H1 (cell line): ENCODE data around the gene MTRFR. TPM values are rescaled to one million over a fixed set of nuclear protein-coding genes. Genes with fewer than 3 reads are reported as not detected.

Source experiments
- CTCF ChIA-PET: fragments of 300-600 bp; sonication (Branson Sonifier 250); formaldehyde crosslinking; loops from one replicate; lab custom pipeline; 2021; ENCODE audit not compliant: partially characterized antibody; lab: Charles Lee
- POLR2A ChIA-PET: fragments of 300-600 bp; sonication (Branson Sonifier 250); formaldehyde crosslinking; loops from one replicate; lab custom pipeline; 2021; ENCODE audit warnings: inconsistent platforms; ENCODE audit not compliant: partially characterized antibody; lab: Charles Lee
- DNase-seq, 2 experiments: peaks; one replicate each; pipeline versions ENCODE4 v3.0.0 to v3.0.0-alpha.2; 2010 to 2022; ENCODE audit warnings: low spot score in 2 of 2, low read depth in 1 of 2, mixed read lengths in 1 of 2
- FAIRE-seq: peaks from 2 replicates; lab custom pipeline; 2011; peaks lifted over from hg19 to GRCh38; lab: Jason Lieb, UNC
- H2AFZ ChIP-seq: 2 replicates; pipeline ENCODE4 v1.8.1; 2012; ENCODE audit warnings: low read length, inconsistent platforms
- H2AK5ac ChIP-seq: 2 replicates; pipeline ENCODE4 v1.6.1; 2013; ENCODE audit warnings: low read depth, low read length
- H2BK120ac ChIP-seq: replicated peaks from 2 replicates; pipeline ENCODE3; 2013; ENCODE audit warnings: low read depth, low read length, inconsistent platforms
- H2BK12ac ChIP-seq: 2 replicates; pipeline ENCODE4 v1.6.1; 2013; ENCODE audit warnings: low read depth, low read length
- H2BK15ac ChIP-seq: 2 replicates; pipeline ENCODE4 v1.6.1; 2013; ENCODE audit warnings: low read length
- H2BK20ac ChIP-seq: 2 replicates; pipeline ENCODE4 v1.6.1; 2013; ENCODE audit warnings: low read length
- H2BK5ac ChIP-seq: 2 replicates; pipeline ENCODE4 v1.6.1; 2013; ENCODE audit warnings: low read depth, low read length
- H3K14ac ChIP-seq: 2 replicates; pipeline ENCODE4 v1.6.1; 2013; ENCODE audit warnings: inconsistent platforms; ENCODE audit not compliant: insufficient read length
- H3K18ac ChIP-seq: 2 replicates; pipeline ENCODE4 v1.6.1; 2013; ENCODE audit warnings: low read length; ENCODE audit errors: extremely low read depth
- H3K23ac ChIP-seq: 2 replicates; pipeline ENCODE4 v1.6.1; 2013; ENCODE audit warnings: inconsistent platforms; ENCODE audit not compliant: insufficient read length
- H3K23me2 ChIP-seq: 2 replicates; pipeline ENCODE4 v1.6.1; 2013; ENCODE audit warnings: low read depth, low read length
- H3K27ac ChIP-seq: 2 replicates; pipeline ENCODE4 v1.6.1; 2011; ENCODE audit warnings: low read depth, low read length, inconsistent platforms
- H3K27me3 ChIP-seq, 4 experiments: replicated peaks in 1 of 4; 1 replicate in 1 of 4; 2 replicates in 3 of 4; pipeline versions ENCODE4 v1.6.1 to v1.8.1; 2011 to 2013; ENCODE audit warnings: low read length in 3 of 4, mild to moderate bottlenecking in 3 of 4, inconsistent platforms in 2 of 4, mixed read lengths in 2 of 4, moderate library complexity in 1 of 4; ENCODE audit not compliant: control insufficient read depth in 3 of 4, insufficient read depth in 3 of 4; ENCODE audit errors: extremely low read depth in 1 of 4
- H3K36me3 ChIP-seq, 4 experiments: 2 replicates each; pipeline versions ENCODE4 v1.6.1 to v1.8.1; 2011 to 2013; ENCODE audit warnings: mild to moderate bottlenecking in 4 of 4, low read length in 3 of 4, moderate library complexity in 2 of 4, control low read depth in 1 of 4, inconsistent platforms in 1 of 4; ENCODE audit not compliant: insufficient read depth in 4 of 4, control insufficient read depth in 2 of 4
- H3K4ac ChIP-seq: replicated peaks from 2 replicates; pipeline ENCODE3; 2013; ENCODE audit warnings: low read length, low read depth, mixed read lengths, inconsistent platforms; ENCODE audit not compliant: insufficient read length
- H3K4me1 ChIP-seq, 4 experiments: replicated peaks in 1 of 4; 1 replicate in 1 of 4; 2 replicates in 3 of 4; pipeline versions ENCODE4 v1.6.1 to v1.8.1; 2011 to 2013; ENCODE audit warnings: low read length in 3 of 4, inconsistent platforms in 2 of 4, mixed read lengths in 1 of 4; ENCODE audit not compliant: insufficient read depth in 4 of 4, control insufficient read depth in 3 of 4
- H3K4me2 ChIP-seq, 2 experiments: 2 replicates each; pipeline versions ENCODE4 v1.6.1 to v1.8.1; 2011 to 2013; ENCODE audit warnings: low read depth in 2 of 2, low read length in 2 of 2, control low read depth in 1 of 2, inconsistent platforms in 1 of 2, mild to moderate bottlenecking in 1 of 2; ENCODE audit not compliant: insufficient read depth in 1 of 2
- H3K4me3 ChIP-seq, 4 experiments: fragments of 200-600, 300-600 bp in 1 of 4; sonication (generic), shearing (Covaris generic), sonication (Bioruptor Twin) in 1 of 4; 2 replicates each; pipeline versions ENCODE4 v1.5.1 to v1.8.1; 2011 to 2016; ENCODE audit warnings: low read length in 4 of 4, low read depth in 3 of 4, control low read depth in 2 of 4, inconsistent platforms in 2 of 4, mild to moderate bottlenecking in 2 of 4, mixed read lengths in 1 of 4, moderate library complexity in 1 of 4; ENCODE audit not compliant: insufficient read depth in 2 of 4; ENCODE audit errors: extremely low read depth in 1 of 4
- H3K56ac ChIP-seq: replicated peaks from 2 replicates; pipeline ENCODE3; 2013; ENCODE audit warnings: low read depth, mild to moderate bottlenecking, mixed read lengths, low read length, inconsistent platforms; ENCODE audit not compliant: insufficient read length
- H3K79me1 ChIP-seq: 2 replicates; pipeline ENCODE4 v1.6.1; 2013; ENCODE audit warnings: low read depth, low read length, control low read depth
- H3K79me2 ChIP-seq, 2 experiments: 2 replicates each; pipeline versions ENCODE4 v1.6.1 to v1.8.1; 2012 to 2013; ENCODE audit warnings: low read length in 2 of 2, mild to moderate bottlenecking in 2 of 2, inconsistent platforms in 1 of 2; ENCODE audit not compliant: insufficient read depth in 2 of 2, control insufficient read depth in 1 of 2
- H3K9ac ChIP-seq, 4 experiments: replicated peaks in 1 of 4; 1 replicate in 1 of 4; 2 replicates in 3 of 4; pipeline versions ENCODE4 v1.6.1 to v1.8.1; 2011 to 2013; ENCODE audit warnings: low read depth in 3 of 4, low read length in 3 of 4, control low read depth in 2 of 4, mild to moderate bottlenecking in 2 of 4, moderate library complexity in 2 of 4, inconsistent platforms in 1 of 4; ENCODE audit errors: extremely low read depth in 1 of 4
- H3K9me3 ChIP-seq, 2 experiments: 2 replicates each; pipeline versions ENCODE4 v1.6.1 to v1.8.1; 2012 to 2013; ENCODE audit warnings: mild to moderate bottlenecking in 2 of 2, moderate library complexity in 2 of 2, control low read depth in 1 of 2, inconsistent platforms in 1 of 2, low read depth in 1 of 2, low read length in 1 of 2, mixed read lengths in 1 of 2; ENCODE audit not compliant: insufficient read depth in 2 of 2
- H4K20me1 ChIP-seq, 2 experiments: replicated peaks in 1 of 2; 2 replicates each; pipeline versions ENCODE3 to v1.8.1; 2011 to 2013; ENCODE audit warnings: inconsistent platforms in 2 of 2, low read length in 2 of 2, mild to moderate bottlenecking in 1 of 2; ENCODE audit not compliant: insufficient read depth in 2 of 2, control insufficient read depth in 1 of 2
- H4K5ac ChIP-seq: 2 replicates; pipeline ENCODE4 v1.6.1; 2013; ENCODE audit warnings: low read length, low read depth, mixed read lengths, inconsistent platforms; ENCODE audit not compliant: insufficient read length
- H4K8ac ChIP-seq: 2 replicates; pipeline ENCODE4 v1.8.0; 2013; ENCODE audit warnings: mild to moderate bottlenecking, moderate library complexity, low read length, inconsistent platforms; ENCODE audit not compliant: insufficient read depth; ENCODE audit errors: extremely low read depth
- H4K91ac ChIP-seq: replicated peaks from 2 replicates; pipeline ENCODE3; 2013; ENCODE audit warnings: low read length, mixed read lengths, inconsistent platforms; ENCODE audit not compliant: insufficient read length
- ASH2L ChIP-seq: fragments of 200-600, 300-600 bp; sonication (generic); IDR thresholded peaks from one replicate; pipeline ENCODE4 v1.7.1; 2017; ENCODE audit warnings: low read length
- BACH1 ChIP-seq: IDR thresholded peaks from 2 replicates; pipeline ENCODE4 v1.6.1; 2012; ENCODE audit warnings: low read length, improper control_type of control experiment
- EGR1 ChIP-seq: IDR thresholded peaks from 2 replicates; pipeline ENCODE4 v1.6.1; 2011; ENCODE audit warnings: low read depth, low read length, borderline replicate concordance
- HDAC2 ChIP-seq, 2 experiments: fragments of 300-600 bp in 1 of 2; sonication (generic) in 1 of 2; IDR thresholded peaks; 2 replicates each; pipeline ENCODE4 v1.6.1; 2011 to 2012; ENCODE audit warnings: low read depth in 2 of 2, low read length in 2 of 2, mild to moderate bottlenecking in 2 of 2, moderate library complexity in 2 of 2, borderline replicate concordance in 1 of 2, inconsistent platforms in 1 of 2
- KDM5A ChIP-seq: fragments of 200-600 bp; IDR thresholded peaks from 2 replicates; pipeline ENCODE4 v1.7.1; 2012; ENCODE audit warnings: mild to moderate bottlenecking, low read length, inconsistent platforms, mixed read lengths
- MAFK ChIP-seq: IDR thresholded peaks from 2 replicates; pipeline ENCODE4 v1.6.1; 2012; ENCODE audit warnings: low read depth, mild to moderate bottlenecking, improper control_type of control experiment, low read length
- NANOG ChIP-seq: IDR thresholded peaks from 2 replicates; pipeline ENCODE4 v1.6.1; 2011; ENCODE audit warnings: low read length, low read depth, mild to moderate bottlenecking, inconsistent platforms; ENCODE audit not compliant: insufficient read depth, poor library complexity, severe bottlenecking
- RAD21 ChIP-seq, 2 experiments: IDR thresholded peaks in 1 of 2; conservative IDR thresholded peaks in 1 of 2; 2 replicates each; pipeline ENCODE4 v1.6.1; 2011; ENCODE audit warnings: low read depth in 2 of 2, low read length in 2 of 2, improper control_type of control experiment in 1 of 2, inconsistent platforms in 1 of 2, mild to moderate bottlenecking in 1 of 2, moderate library complexity in 1 of 2
- RXRA ChIP-seq: IDR thresholded peaks from 2 replicates; pipeline ENCODE4 v1.6.1; 2011; ENCODE audit warnings: low read depth, mild to moderate bottlenecking, low read length, moderate library complexity; ENCODE audit not compliant: insufficient read depth
- SIX5 ChIP-seq: IDR thresholded peaks from 2 replicates; pipeline ENCODE4 v1.6.1; 2011; ENCODE audit warnings: mild to moderate bottlenecking, low read depth, low read length
- SP4 ChIP-seq: IDR thresholded peaks from 2 replicates; pipeline ENCODE4 v1.6.1; 2012; ENCODE audit warnings: low read length, inconsistent platforms
- WGBS, 2 experiments: shearing (Covaris generic) in 1 of 2; methylation state at CpG; one replicate each; pipeline versions ENCODE4 v1.1.6 to v1.1.7; 2013 to 2015; ENCODE audit warnings: low lambda C conversion rate in 2 of 2, mixed read lengths in 2 of 2, inconsistent platforms in 1 of 2, low coverage in 1 of 2, missing lambda C conversion rate in 1 of 2; ENCODE audit not compliant: insufficient replicate concordance in 2 of 2, insufficient coverage in 1 of 2, insufficient read length in 1 of 2; ENCODE audit errors: extremely low coverage in 1 of 2, missing lambda C conversion rate in 1 of 2; 5-methylcytosine and 5-hydroxymethylcytosine counted together
- polyA plus RNA-seq, 7 experiments: library from polyadenylated mRNA; depleted of rRNA in 3 of 7; stranded (reverse) in 5 of 7; unstranded in 2 of 7; fragments of >200 nt in 5 of 7; fragments of 200-250 nt in 2 of 7; gene quantifications; 1 replicate in 5 of 7; 2 replicates in 1 of 7; 4 replicates in 1 of 7; pipeline versions ENCODE4 v1.2.1 to v1.2.3, GENCODE V29; 2011 to 2013; ENCODE audit warnings: missing spikeins in 2 of 7, mixed read lengths in 2 of 7
- total RNA-seq: library from RNA; stranded (reverse); fragmentation: NEBNext Ultra II Directional; extraction: Animal tissue kit (Norgen Biotek cat#: 25700); gene quantifications from 2 replicates; pipeline ENCODE4 v1.2.1, GENCODE V29; 2021

MTRFR gene
- total and polyA plus RNA-seq, 2 of the 8 experiments (the other 6 are each of a cell fraction or from before 2014, with no cell fraction given), result 9.2 to 12.9 TPM

DNA sequence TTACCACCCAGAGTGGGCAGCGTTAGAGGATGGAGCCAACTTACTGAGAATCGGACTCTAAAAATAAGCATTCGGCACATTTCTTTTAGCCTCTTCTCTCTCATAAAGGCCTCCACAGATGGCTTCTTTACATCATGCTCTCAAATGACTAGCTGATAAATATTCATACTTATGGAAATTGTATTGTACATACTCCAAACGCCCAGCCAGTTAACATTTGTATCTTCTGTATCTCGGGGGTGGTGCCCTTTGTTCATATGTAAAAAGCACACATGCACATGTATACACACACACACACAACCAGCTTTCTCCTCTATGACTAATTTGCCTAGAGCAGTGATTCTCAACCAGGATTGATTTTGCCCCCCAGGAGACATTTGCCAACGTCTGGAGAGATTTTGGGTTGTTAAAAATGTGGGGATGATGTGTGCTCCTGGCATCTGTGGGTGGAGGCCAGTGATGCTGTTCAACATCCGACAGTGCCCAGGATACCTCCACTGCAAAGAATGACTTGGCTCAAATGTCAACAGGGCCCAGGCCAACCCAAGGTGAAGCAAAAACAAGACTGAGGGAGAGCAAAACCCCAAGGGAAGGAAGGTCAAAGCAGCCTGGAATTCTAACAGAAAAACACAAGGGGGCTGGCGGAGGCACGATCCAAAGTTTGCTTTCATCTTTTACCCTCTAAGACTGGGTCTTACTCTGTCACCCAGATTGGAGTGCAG, 53.6 kb downstream of the MTRFR start:
- Histone ChIP-seq H3K36me3 (peaks cover under 1 to 9% (median 2%) of the 10 kb centered on the region in 4 experiments; a peak in 5 of 8 replicates), H3K18ac (no peak overlapping the region), H2BK15ac (no peak overlapping the region), H3K14ac (no peak overlapping the region), H3K9me3 (no peaks in the 10 kb centered on the region; a peak in 1 of 4 replicates), H3K4me3 (no peak overlapping the region), H3K4me2 (no peak overlapping the region), H2BK5ac (no peak overlapping the region; the same call in 1 of the 2 replicates), H2BK20ac (no peak overlapping the region), H3K4me1 (no peaks in the 10 kb centered on the region; a peak in 1 of 7 replicates), H4K20me1 (peaks cover 0 to 3% of the 10 kb centered on the region in 2 experiments), H4K91ac (no peak overlapping the region), H3K27me3 (no peaks in the 10 kb centered on the region), H3K79me2 (no peaks in the 10 kb centered on the region), H4K5ac (no peak overlapping the region), H2AK5ac (no peak overlapping the region), H3K27ac (no peak overlapping the region; the same call in 1 of the 2 replicates), H3K23me2 (no peaks in the 10 kb centered on the region), H3K56ac (no peak overlapping the region), H3K4ac (no peak overlapping the region), H2AFZ (no peak overlapping the region), H3K79me1 (no peaks in the 10 kb centered on the region), H2BK120ac (peak overlapping the region; percentile 33), H2BK12ac (no peak overlapping the region), H4K8ac (no peak overlapping the region), H3K23ac (no peak overlapping the region), H3K9ac (no peak overlapping the region; a peak in 2 of 7 replicates)
- 79% methylated on average over 9 of the region's 9 CpGs; no CpG with 5 or more reads in 1 of the 2 experiments for WGBS, 2 experiments
- ChIA-PET CTCF (no interaction called here), POLR2A (interaction anchor here (1.4 kb wide), 1 partner anchor 11 kb away, joined by 7 read pairs; no protein-coding TSS in a partner anchor)
- FAIRE-seq (no peak), DNase-seq (no peak)
- no peak for TF ChIP-seq HDAC2 (IDR thresholded peaks at IDR 0.05; ENCODE audit: borderline replicate concordance in 1 of 2, low read depth in 2 of 2, low read length in 2 of 2)
- no peak for TF ChIP-seq RAD21 (IDR thresholded peaks at IDR 0.05 in 1 of 2, conservative IDR thresholded peaks at IDR 0.05 in 1 of 2; ENCODE audit: low read depth in 2 of 2, low read length in 2 of 2)
- no peak for TF ChIP-seq BACH1
- TF ChIP-seq KDM5A, result no peak
- TF ChIP-seq NANOG, result no peak
- TF ChIP-seq SIX5, result no peak
- no peak for TF ChIP-seq EGR1
- no peak for TF ChIP-seq MAFK
- no peak for TF ChIP-seq SP4
- no peak for TF ChIP-seq ASH2L
- TF ChIP-seq RXRA, result no peak
